C4-2B (cell line): ENCODE measurements around the gene TSR3.

Experiments
- H3K27ac ChIP-seq: fragments of 450-650 bp; 2 replicates; pipeline ENCODE4 v1.5.1; 2017
- ZFX ChIP-seq: fragments of 450-650 bp; IDR thresholded peaks from 2 replicates; pipeline ENCODE4 v1.6.1; 2017
- TF ChIP-seq, protein P1 (sequence below): fragments of 450-650 bp; conservative IDR thresholded peaks from 2 replicates; pipeline ENCODE4 v1.5.1; 2017; ENCODE audit warnings: mild to moderate bottlenecking

Gene TSR3

DNA sequence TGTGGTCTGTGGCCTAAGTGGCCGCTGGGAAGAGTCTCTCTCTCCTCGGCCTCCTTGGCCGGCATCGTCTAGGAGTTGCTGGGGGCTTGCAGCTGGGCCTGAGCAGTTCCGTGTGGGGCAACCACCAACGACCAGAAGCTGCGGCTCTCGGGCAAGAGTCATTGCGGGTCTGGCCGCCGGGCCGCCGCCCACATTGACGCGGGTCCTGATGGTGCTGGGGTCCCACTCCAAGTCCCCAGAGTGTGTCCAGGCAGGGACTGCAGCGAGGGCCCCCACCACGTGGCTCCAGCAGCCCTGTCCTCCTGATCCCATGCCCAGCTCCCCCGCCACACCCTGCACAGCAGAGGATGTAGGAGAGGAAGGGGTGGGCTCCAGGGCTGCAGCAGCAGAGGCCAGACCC, 31.9 kb upstream of the TSR3 start:
- TF ChIP-seq ZFX: no peak
- TF ChIP-seq, protein P1, sequence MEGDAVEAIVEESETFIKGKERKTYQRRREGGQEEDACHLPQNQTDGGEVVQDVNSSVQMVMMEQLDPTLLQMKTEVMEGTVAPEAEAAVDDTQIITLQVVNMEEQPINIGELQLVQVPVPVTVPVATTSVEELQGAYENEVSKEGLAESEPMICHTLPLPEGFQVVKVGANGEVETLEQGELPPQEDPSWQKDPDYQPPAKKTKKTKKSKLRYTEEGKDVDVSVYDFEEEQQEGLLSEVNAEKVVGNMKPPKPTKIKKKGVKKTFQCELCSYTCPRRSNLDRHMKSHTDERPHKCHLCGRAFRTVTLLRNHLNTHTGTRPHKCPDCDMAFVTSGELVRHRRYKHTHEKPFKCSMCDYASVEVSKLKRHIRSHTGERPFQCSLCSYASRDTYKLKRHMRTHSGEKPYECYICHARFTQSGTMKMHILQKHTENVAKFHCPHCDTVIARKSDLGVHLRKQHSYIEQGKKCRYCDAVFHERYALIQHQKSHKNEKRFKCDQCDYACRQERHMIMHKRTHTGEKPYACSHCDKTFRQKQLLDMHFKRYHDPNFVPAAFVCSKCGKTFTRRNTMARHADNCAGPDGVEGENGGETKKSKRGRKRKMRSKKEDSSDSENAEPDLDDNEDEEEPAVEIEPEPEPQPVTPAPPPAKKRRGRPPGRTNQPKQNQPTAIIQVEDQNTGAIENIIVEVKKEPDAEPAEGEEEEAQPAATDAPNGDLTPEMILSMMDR: no peak
- H3K27ac ChIP-seq: no peak overlapping the region

DNA sequence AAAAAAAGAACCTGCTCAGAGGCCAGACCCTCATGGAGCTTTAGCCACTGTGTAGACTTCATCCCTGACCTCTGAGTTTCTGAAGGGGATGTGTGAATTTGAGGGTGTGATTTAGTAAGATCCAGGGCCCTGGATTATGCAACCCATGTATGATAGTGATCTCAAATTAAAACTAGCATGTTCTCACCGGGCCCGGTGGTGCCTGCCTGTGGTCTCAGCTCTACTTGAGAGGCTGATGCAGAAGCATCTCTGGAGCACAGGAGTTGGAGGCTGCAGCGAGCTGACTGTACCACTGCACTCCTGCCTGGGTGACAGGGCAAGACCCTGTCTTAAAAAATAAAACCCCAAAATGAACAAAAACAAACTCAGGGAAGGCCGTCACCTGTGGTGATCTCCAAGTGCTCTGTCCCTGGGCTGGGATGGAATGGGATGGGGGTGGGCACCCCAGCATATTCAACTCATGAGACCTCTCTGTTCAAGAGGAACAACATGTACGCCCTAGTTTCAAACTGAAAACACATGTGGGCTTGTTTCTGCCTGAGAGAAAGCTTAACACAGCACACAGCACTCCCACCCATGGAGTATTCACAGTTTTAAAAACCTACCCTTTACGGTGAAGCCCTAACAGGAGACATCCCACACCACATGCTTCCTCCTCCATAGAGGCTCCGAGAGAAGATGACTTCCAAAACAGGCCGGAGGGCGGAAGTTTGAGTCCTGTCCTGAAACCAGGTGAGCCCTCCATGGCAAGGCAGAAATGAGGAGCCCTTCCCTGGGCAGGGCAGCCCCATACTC, 30.1 kb upstream of the TSR3 start:
- H3K27ac ChIP-seq: no peak overlapping the region
- TF ChIP-seq, protein P1: no peak
- no peak for TF ChIP-seq ZFX

DNA sequence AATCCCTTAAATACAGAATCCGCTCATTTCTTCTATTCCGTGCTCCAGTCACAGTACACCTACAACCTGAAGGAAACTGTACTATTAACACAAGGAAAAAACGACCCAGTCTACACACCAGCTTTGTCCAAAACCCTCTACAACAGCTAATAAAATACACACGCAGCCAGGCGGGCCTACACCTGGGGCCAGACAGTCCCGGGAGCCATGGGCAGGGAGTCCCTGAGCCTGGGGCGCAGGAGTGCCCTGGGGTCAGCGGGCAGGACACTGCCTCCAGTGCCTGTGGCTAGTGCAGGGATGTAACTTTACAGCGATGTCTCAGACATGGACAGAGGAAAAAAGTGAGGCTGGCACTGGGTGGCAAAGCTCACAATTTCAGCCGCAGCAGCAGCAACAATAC, 28.5 kb upstream of the TSR3 start:
- TF ChIP-seq, protein P1: no peak
- no peak for TF ChIP-seq ZFX
- H3K27ac ChIP-seq: peak overlapping the region; percentile 100

DNA sequence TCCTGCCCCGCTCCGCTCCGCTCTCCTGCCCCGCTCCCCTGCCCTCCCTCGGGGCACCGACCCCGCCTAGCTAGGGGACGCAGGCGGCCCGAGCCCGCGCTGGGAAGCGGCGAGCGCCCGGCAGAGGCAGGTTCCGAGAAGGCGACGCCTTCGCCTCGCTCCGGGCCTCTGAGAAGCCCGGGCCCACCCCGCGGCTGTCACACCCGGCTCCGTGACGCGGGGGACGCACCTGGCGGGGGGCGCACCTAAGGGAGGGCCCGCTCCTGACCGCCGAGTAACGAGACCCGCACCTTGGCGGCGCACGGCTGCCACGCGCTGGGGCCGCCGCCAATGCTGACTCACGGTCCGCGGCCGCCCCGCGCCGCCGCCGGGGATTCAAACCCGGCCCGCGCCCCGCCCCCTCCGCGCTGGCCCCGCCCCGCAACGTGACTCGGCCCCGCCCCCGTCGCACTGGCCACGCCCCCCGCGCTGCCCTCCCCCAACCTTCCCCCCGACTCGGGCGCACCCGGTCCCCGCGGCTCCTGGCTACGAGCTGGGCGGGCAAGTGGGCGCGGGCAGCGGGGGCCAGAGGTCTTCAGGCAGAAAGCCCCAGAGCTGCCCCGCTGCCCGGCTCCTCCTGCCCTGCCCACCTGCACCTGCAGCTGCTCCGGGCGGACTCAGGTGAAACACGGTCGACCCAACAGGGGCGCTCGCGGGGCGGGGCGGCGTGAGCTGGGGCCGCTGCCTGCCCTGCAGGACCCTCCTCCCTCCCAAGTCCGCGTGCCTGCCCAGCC, 27.8 kb upstream of the TSR3 start:
- H3K27ac ChIP-seq: peak overlapping the region; percentile 100
- TF ChIP-seq, protein P1: no peak; the same call in 1 of the 2 replicates
- peak; percentile 74; the same call in 1 of the 2 replicates for TF ChIP-seq ZFX

DNA sequence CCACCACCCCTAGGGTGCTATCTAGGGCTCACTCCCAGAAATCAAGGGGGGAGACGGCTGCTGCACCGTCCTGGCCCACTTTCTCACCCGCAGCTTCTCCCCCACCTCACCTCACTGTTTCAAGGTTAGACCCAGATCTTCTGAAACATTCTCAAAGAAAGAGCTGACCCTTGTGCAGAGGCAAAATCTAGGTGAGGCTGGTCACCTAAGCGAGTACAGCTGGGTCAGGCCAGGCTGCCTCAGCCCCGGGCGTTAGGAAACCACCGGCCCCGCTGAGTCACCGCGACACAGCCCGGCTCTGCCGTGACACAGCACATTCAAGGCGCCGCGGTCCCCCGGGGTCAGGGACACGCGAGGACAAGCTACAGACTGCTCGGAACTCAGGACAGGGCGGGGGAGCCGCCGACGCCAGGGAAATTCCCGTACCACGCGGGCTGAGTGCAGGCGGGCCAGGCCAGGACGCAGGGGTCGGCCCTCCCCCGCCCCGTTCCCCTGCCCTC, 27.2 kb upstream of the TSR3 start:
- TF ChIP-seq ZFX: no peak
- TF ChIP-seq, protein P1: no peak

DNA sequence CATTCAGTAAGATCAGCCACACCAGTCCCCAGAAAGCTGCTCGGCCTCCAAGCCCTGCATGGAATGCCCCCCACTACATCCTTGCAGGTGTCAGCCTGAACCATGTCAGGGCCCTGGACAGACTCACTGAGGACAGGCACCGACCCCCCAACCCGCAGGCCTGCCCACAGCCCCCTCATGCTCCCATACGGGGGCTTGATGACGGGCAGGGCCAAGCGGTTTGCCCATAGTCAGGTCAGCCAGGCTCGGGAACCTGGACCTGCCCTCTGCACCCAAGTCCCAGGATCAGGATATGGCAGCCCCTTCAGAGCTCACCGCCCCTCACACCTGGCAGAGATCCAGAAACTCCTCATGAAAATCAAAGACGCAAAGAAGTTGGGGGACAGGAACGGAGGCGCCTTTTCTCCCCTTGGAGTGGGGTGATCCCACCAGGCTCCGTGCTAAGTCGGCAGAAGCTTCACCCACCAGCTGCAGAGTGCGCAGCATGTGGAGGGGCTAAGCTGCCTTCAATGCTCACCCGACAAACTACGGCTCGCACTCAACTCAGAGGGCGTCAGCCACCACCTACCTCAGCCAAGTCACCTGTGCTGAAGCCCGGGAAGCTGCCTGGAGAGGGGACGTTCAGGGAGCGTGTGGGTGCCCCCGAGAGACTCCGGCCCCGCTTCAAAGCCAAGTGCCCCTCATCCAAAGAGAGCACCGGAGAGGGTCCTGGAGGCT, 26.6 kb upstream of the TSR3 start:
- peak overlapping the region; percentile 100 for H3K27ac ChIP-seq
- TF ChIP-seq ZFX: no peak

More for the DNA sequence above, 27.2 kb upstream of the TSR3 start:
- H3K27ac ChIP-seq: peak overlapping the region; percentile 100

DNA sequence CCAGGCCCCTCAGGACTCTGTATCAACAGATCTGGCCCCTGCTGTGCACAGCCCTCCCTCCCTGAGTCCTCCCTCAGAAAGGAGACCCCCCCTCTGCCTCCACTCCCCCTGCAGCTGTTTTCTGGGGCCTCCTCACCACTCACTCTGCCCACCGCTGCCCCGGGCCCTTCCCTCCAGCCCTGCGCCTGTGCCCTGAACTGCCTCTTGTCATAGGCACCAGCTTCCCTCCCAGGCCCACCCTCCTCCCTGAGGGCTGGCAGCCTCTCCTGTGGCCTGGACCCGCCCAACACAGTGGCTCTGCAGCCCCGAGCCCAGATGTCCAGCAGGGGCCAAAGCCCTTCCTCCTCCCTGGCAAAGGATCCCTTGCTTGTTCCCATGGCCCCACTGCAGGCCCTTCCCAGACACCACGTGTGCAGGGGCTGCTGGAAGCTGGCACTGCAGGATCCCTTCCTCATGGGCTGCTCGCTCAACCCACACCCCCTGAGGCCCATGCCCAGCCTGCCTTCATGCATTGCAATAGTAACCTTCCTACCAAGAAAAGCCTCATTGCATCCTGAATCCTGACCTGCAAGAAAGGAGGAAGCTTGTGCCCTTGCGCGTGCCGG, 25.8 kb upstream of the TSR3 start:
- peak overlapping the region; percentile 100 for H3K27ac ChIP-seq
- TF ChIP-seq, protein P1: no peak
- TF ChIP-seq ZFX: no peak
